GM21825 (cell line): Measurements from ENCODE around the gene PDE3B.
A peak's percentile ranks its signal among the peaks of the same experiment; 100 is the strongest.
"Not testable (repeated sequence)": the region's sequence is repeated elsewhere in the genome, so short reads cannot be mapped to it uniquely, and the experiment has no call there.

ENCODE experiments used
- ATAC-seq: cut with Tn5 transposase; IDR thresholded peaks from one replicate; pipeline ENCODE4 v1.9.1; 2021; ENCODE audit warnings: mild to moderate bottlenecking, moderate library complexity; ENCODE audit not compliant: unreplicated experiment

The PDE3B gene

GRCh38 chr11:14742849-14743559, 99.4 kb downstream of the PDE3B start:
- ATAC-seq, result no peak

- ATAC-seq, result not testable (repeated sequence)
Measured at GRCh38 chr11:14743667-14744066, 100.1 kb downstream of the PDE3B start.

GRCh38 chr11:14746857-14747395, 103.3 kb downstream of the PDE3B start:
- no peak for ATAC-seq

GRCh38 chr11:14748090-14748489, 104.5 kb downstream of the PDE3B start:
- no peak for ATAC-seq

GRCh38 chr11:14750911-14751310, 107.3 kb downstream of the PDE3B start:
- no peak for ATAC-seq

GRCh38 chr11:14751975-14752407, 108.4 kb downstream of the PDE3B start:
- no peak for ATAC-seq

GRCh38 chr11:14755140-14755539, 111.5 kb downstream of the PDE3B start:
- no peak for ATAC-seq

- no peak for ATAC-seq
Measured at GRCh38 chr11:14756349-14756748, 112.7 kb downstream of the PDE3B start.

GRCh38 chr11:14759300-14760012, 115.9 kb downstream of the PDE3B start:
- not testable (repeated sequence) for ATAC-seq

- ATAC-seq, result no peak
Measured at GRCh38 chr11:14764179-14764578, 120.6 kb downstream of the PDE3B start.

- ATAC-seq, result peak; percentile 85
Measured at GRCh38 chr11:14764579-14765527, 121.2 kb downstream of the PDE3B start.

GRCh38 chr11:14766585-14766984, 123.0 kb downstream of the PDE3B start:
- no peak for ATAC-seq

- peak; percentile 62 for ATAC-seq
Measured at GRCh38 chr11:14768526-14769188, 125.1 kb downstream of the PDE3B start.

GRCh38 chr11:14773755-14774154, 130.2 kb downstream of the PDE3B start:
- no peak for ATAC-seq

GRCh38 chr11:14774721-14775120, 131.1 kb downstream of the PDE3B start:
- ATAC-seq, result no peak

GRCh38 chr11:14775897-14776296, 132.3 kb downstream of the PDE3B start:
- no peak for ATAC-seq

- not testable (repeated sequence) for ATAC-seq
Measured at GRCh38 chr11:14778460-14778859, 134.9 kb downstream of the PDE3B start.

GRCh38 chr11:14783788-14784187, 140.2 kb downstream of the PDE3B start:
- no peak for ATAC-seq

- ATAC-seq, result no peak
Measured at GRCh38 chr11:14784230-14784629, 140.6 kb downstream of the PDE3B start.

- no peak for ATAC-seq
Measured at GRCh38 chr11:14789879-14790484, 146.4 kb downstream of the PDE3B start.
